Renal cortical epithelial cell (primary cell): Measurements from ENCODE around the gene RNF182. TPM values are rescaled to one million over a fixed set of nuclear protein-coding genes. Genes with fewer than 3 reads are reported as not detected.

Experiments
- total RNA-seq: library from RNA; depleted of rRNA; stranded (reverse); fragments of >200 nt; gene quantifications from 2 replicates; pipeline ENCODE4 v1.2.3, GENCODE V29; 2014

Gene RNF182
- total RNA-seq, 1 donor from 2014 or later: 17.7 TPM

Other genes starting within 250 kb of the RNF182 start
- gene RANBP9, start 213.1 kb upstream of the RNF182 start, total RNA-seq: 23.1 and 57.0 TPM in 2 replicates
- 11.6 and 12.0 TPM in 2 replicates for gene MCUR1, start 110.4 kb upstream of the RNF182 start, total RNA-seq
- gene CD83, start 192.8 kb downstream of the RNF182 start, total RNA-seq: 5.4 and 11.3 TPM in 2 replicates